A549 (cell line): ENCODE results near the gene AKR1A1. TPM values are rescaled to one million over a fixed set of nuclear protein-coding genes. Genes with fewer than 3 reads are reported as not detected.

Source experiments
- ATAC-seq, 2 experiments: fragments of 200-7000 bp in 1 of 2; fragments of >200 bp in 1 of 2; cut with Nextera tagmentation in 1 of 2; cut with Tn5 transposase in 1 of 2; 3 replicates each; pipeline versions ENCODE4 v1.8.0 to v1.9.1; 2018 to 2020; ENCODE audit warnings: mild to moderate bottlenecking in 1 of 2, moderate library complexity in 1 of 2
- CTCF ChIA-PET: fragments of 300-600 bp; sonication (Branson Sonifier 250); formaldehyde crosslinking; extraction: SDS; loops from one replicate; lab custom pipeline; 2021; ENCODE audit warnings: antibody characterized with exemption, inconsistent platforms; lab: Yijun Ruan, JAX
- POLR2A ChIA-PET: fragments of 350-600 bp; formaldehyde crosslinking; extraction: SDS; loops from one replicate; lab custom pipeline; 2021; ENCODE audit warnings: antibody characterized with exemption, inconsistent platforms; lab: Yijun Ruan, JAX
- DNase-seq, 2 experiments: peaks; one replicate each; pipeline versions ENCODE4 v3.0.0 to v3.0.0-alpha.2; 2011 to 2016; ENCODE audit warnings: low read depth in 1 of 2, low spot score in 1 of 2
- FAIRE-seq: peaks from 2 replicates; lab custom pipeline; 2011; peaks lifted over from hg19 to GRCh38; lab: Jason Lieb, UNC
- H3K27ac ChIP-seq, 2 experiments: fragments of >200 bp; sonication (Bioruptor Twin); formaldehyde crosslinking; 3 replicates each; pipeline ENCODE4 v1.5.1; 2016 to 2017
- H3K4me1 ChIP-seq: fragments of >200 bp; sonication (Bioruptor Twin); formaldehyde crosslinking; 3 replicates; pipeline ENCODE4 v1.6.1; 2016
- H3K4me2 ChIP-seq: fragments of >200 bp; sonication (Bioruptor Twin); formaldehyde crosslinking; 3 replicates; pipeline ENCODE4 v1.6.1; 2016
- H3K4me3 ChIP-seq: fragments of >200 bp; sonication (Bioruptor Twin); formaldehyde crosslinking; 3 replicates; pipeline ENCODE4 v1.5.1; 2016
- H3K9me3 ChIP-seq: fragments of >200 bp; sonication (Bioruptor Twin); formaldehyde crosslinking; 3 replicates; pipeline ENCODE4 v1.6.1; 2016
- BHLHE40 ChIP-seq: IDR thresholded peaks from 2 replicates; pipeline ENCODE4 v1.6.1; 2012; ENCODE audit warnings: low read depth, low read length, inconsistent platforms
- CBX2 ChIP-seq: fragments of 200-600 bp; sonication (generic); IDR thresholded peaks from 2 replicates; pipeline ENCODE4 v1.6.1; 2016; ENCODE audit warnings: low read depth, mild to moderate bottlenecking, borderline replicate concordance
- CBX8 ChIP-seq: fragments of 200-600 bp; sonication (generic); IDR thresholded peaks from 2 replicates; pipeline ENCODE4 v1.6.1; 2016
- CEBPB ChIP-seq, 2 experiments: fragments of >200 bp in 1 of 2; sonication (Bioruptor Twin) in 1 of 2; formaldehyde crosslinking in 1 of 2; IDR thresholded peaks; 2 replicates each; pipeline ENCODE4 v1.6.1; 2012 to 2016
- CHD4 ChIP-seq: fragments of 200-600 bp; sonication (generic); IDR thresholded peaks from 2 replicates; pipeline ENCODE4 v1.6.1; 2016; ENCODE audit warnings: antibody characterized with exemption, mild to moderate bottlenecking, borderline replicate concordance
- EHF ChIP-seq: fragments of 250-450 bp; sonication (Bioruptor Pico); IDR thresholded peaks from 2 replicates; pipeline ENCODE4 v1.5.0; 2020; ENCODE audit warnings: mild to moderate bottlenecking
- EHMT2 ChIP-seq: fragments of 200-600 bp; sonication (generic); IDR thresholded peaks from 2 replicates; pipeline ENCODE4 v1.6.1; 2016; ENCODE audit warnings: antibody characterized with exemption, low read depth, mild to moderate bottlenecking, moderate library complexity
- EP300 ChIP-seq, 2 experiments: fragments of >200 bp; sonication (Bioruptor Twin); formaldehyde crosslinking; IDR thresholded peaks; 2 replicates in 1 of 2; 3 replicates in 1 of 2; pipeline ENCODE4 v1.6.1; 2016 to 2017
- ESRRA ChIP-seq: fragments of 150-350 bp; IDR thresholded peaks from 2 replicates; pipeline ENCODE4 v1.6.1; 2014; ENCODE audit warnings: mild to moderate bottlenecking, low read length, borderline replicate concordance
- GATA3 ChIP-seq: IDR thresholded peaks from 2 replicates; pipeline ENCODE4 v1.6.1; 2012; ENCODE audit warnings: borderline replicate concordance
- HES2 ChIP-seq: fragments of >200 bp; sonication (Bioruptor Twin); formaldehyde crosslinking; IDR thresholded peaks from 2 replicates; pipeline ENCODE4 v1.6.1; 2016
- HOXA7 ChIP-seq: fragments of 250-450 bp; sonication (Bioruptor Pico); IDR thresholded peaks from 2 replicates; pipeline ENCODE4 v1.5.0; 2020; ENCODE audit warnings: mild to moderate bottlenecking, moderate library complexity
- KDM5A ChIP-seq: fragments of 200-600 bp; sonication (generic); IDR thresholded peaks from 2 replicates; pipeline ENCODE4 v1.6.1; 2016; ENCODE audit warnings: antibody characterized with exemption, mild to moderate bottlenecking
- MAZ ChIP-seq: fragments of 150-350 bp; IDR thresholded peaks from 2 replicates; pipeline ENCODE4 v1.6.1; 2014; ENCODE audit warnings: antibody characterized with exemption, low read depth, low read length, borderline replicate concordance
- MYC ChIP-seq: IDR thresholded peaks from 2 replicates; pipeline ENCODE4 v1.6.1; 2012; ENCODE audit warnings: mild to moderate bottlenecking, inconsistent platforms, low read length, improper control_type of control experiment, borderline replicate concordance
- NR3C1 ChIP-seq: fragments of >200 bp; sonication (Bioruptor Twin); formaldehyde crosslinking; IDR thresholded peaks from 3 replicates; pipeline ENCODE4 v1.6.1; 2017
- PHF8 ChIP-seq: fragments of 200-600 bp; sonication (generic); IDR thresholded peaks from 2 replicates; pipeline ENCODE4 v1.6.1; 2016; ENCODE audit warnings: low read depth, mild to moderate bottlenecking, antibody characterized with exemption, moderate library complexity, borderline replicate concordance
- RARB ChIP-seq: fragments of 250-450 bp; sonication (Bioruptor Pico); IDR thresholded peaks from 2 replicates; pipeline ENCODE4 v1.8.0; 2021; ENCODE audit warnings: mild to moderate bottlenecking, moderate library complexity
- RCOR1 ChIP-seq: fragments of 150-350 bp; IDR thresholded peaks from 2 replicates; pipeline ENCODE4 v1.6.1; 2014; ENCODE audit warnings: antibody characterized with exemption, low read length, low read depth
- TFCP2L1 ChIP-seq: fragments of 250-450 bp; sonication (Bioruptor Pico); IDR thresholded peaks from 2 replicates; pipeline ENCODE4 v1.5.0; 2021; ENCODE audit warnings: mild to moderate bottlenecking
- ZC3H11A ChIP-seq: fragments of 450-650 bp; IDR thresholded peaks from 2 replicates; pipeline ENCODE4 v1.6.1; 2014; ENCODE audit warnings: antibody characterized with exemption, mild to moderate bottlenecking
- ZNF302 ChIP-seq: fragments of 250-450 bp; sonication (Bioruptor Pico); IDR thresholded peaks from 2 replicates; pipeline ENCODE4 v1.9.0; 2021; ENCODE audit warnings: inconsistent platforms, mild to moderate bottlenecking, moderate library complexity
- ZSCAN20 ChIP-seq: fragments of 250-450 bp; sonication (Bioruptor Pico); IDR thresholded peaks from 2 replicates; pipeline ENCODE4 v1.8.0; 2022; ENCODE audit warnings: mild to moderate bottlenecking, moderate library complexity
- WGBS: methylation state at CpG from one replicate; pipeline ENCODE4 v1.1.6; 2017; ENCODE audit errors: missing lambda C conversion rate; 5-methylcytosine and 5-hydroxymethylcytosine counted together
- polyA plus RNA-seq, 4 experiments: library from polyadenylated mRNA; depleted of rRNA in 3 of 4; stranded (reverse); fragments of >200 nt; fragmentation: RNase III in 1 of 4; extraction: RNeasy Plus Mini Kit Qiagen cat#74134 plus additional on column Dnase treatment in 1 of 4; gene quantifications; 2 replicates in 3 of 4; 3 replicates in 1 of 4; pipeline ENCODE4 v1.2.3, GENCODE V29; 2011 to 2017
- TF ChIP-seq, protein P1 (sequence below): fragments of 200-600 bp; sonication (generic); IDR thresholded peaks from 2 replicates; pipeline ENCODE4 v1.6.1; 2016; ENCODE audit warnings: antibody characterized with exemption, mild to moderate bottlenecking, moderate library complexity
- TF ChIP-seq, protein P2 (sequence below): IDR thresholded peaks from 2 replicates; pipeline ENCODE4 v1.6.1; 2012
- TF ChIP-seq, protein P3 (sequence below): fragments of 250-450 bp; sonication (Bioruptor Pico); IDR thresholded peaks from 2 replicates; pipeline ENCODE4 v1.5.0; 2021; ENCODE audit warnings: mild to moderate bottlenecking, moderate library complexity, borderline replicate concordance
- TF ChIP-seq, protein P4 (sequence below): IDR thresholded peaks from 2 replicates; pipeline ENCODE4 v1.6.1; 2012; ENCODE audit warnings: low read depth, borderline replicate concordance

The AKR1A1 gene
- polyA plus RNA-seq, 2 of the 4 experiments (the other 2 are of a cell fraction) = 89.0 to 110 TPM

GRCh38 chr1:45612941-45613579, 62.4 kb downstream of the AKR1A1 start (continued):
- TF ChIP-seq, protein P1, sequence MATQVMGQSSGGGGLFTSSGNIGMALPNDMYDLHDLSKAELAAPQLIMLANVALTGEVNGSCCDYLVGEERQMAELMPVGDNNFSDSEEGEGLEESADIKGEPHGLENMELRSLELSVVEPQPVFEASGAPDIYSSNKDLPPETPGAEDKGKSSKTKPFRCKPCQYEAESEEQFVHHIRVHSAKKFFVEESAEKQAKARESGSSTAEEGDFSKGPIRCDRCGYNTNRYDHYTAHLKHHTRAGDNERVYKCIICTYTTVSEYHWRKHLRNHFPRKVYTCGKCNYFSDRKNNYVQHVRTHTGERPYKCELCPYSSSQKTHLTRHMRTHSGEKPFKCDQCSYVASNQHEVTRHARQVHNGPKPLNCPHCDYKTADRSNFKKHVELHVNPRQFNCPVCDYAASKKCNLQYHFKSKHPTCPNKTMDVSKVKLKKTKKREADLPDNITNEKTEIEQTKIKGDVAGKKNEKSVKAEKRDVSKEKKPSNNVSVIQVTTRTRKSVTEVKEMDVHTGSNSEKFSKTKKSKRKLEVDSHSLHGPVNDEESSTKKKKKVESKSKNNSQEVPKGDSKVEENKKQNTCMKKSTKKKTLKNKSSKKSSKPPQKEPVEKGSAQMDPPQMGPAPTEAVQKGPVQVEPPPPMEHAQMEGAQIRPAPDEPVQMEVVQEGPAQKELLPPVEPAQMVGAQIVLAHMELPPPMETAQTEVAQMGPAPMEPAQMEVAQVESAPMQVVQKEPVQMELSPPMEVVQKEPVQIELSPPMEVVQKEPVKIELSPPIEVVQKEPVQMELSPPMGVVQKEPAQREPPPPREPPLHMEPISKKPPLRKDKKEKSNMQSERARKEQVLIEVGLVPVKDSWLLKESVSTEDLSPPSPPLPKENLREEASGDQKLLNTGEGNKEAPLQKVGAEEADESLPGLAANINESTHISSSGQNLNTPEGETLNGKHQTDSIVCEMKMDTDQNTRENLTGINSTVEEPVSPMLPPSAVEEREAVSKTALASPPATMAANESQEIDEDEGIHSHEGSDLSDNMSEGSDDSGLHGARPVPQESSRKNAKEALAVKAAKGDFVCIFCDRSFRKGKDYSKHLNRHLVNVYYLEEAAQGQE = no peak
- TF ChIP-seq, protein P2, sequence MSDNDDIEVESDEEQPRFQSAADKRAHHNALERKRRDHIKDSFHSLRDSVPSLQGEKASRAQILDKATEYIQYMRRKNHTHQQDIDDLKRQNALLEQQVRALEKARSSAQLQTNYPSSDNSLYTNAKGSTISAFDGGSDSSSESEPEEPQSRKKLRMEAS = no peak
- TF ChIP-seq TFCP2L1 = no peak
- TF ChIP-seq PHF8 = no peak
- no peak for TF ChIP-seq CEBPB (IDR thresholded peaks at IDR 0.05)
- TF ChIP-seq KDM5A = no peak
- TF ChIP-seq, protein P3, sequence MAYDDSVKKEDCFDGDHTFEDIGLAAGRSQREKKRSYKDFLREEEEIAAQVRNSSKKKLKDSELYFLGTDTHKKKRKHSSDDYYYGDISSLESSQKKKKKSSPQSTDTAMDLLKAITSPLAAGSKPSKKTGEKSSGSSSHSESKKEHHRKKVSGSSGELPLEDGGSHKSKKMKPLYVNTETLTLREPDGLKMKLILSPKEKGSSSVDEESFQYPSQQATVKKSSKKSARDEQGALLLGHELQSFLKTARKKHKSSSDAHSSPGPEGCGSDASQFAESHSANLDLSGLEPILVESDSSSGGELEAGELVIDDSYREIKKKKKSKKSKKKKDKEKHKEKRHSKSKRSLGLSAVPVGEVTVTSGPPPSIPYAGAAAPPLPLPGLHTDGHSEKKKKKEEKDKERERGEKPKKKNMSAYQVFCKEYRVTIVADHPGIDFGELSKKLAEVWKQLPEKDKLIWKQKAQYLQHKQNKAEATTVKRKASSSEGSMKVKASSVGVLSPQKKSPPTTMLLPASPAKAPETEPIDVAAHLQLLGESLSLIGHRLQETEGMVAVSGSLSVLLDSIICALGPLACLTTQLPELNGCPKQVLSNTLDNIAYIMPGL (CRISPR knock-in tag) = no peak
- TF ChIP-seq EHF = no peak
- TF ChIP-seq MYC = no peak

DNA sequence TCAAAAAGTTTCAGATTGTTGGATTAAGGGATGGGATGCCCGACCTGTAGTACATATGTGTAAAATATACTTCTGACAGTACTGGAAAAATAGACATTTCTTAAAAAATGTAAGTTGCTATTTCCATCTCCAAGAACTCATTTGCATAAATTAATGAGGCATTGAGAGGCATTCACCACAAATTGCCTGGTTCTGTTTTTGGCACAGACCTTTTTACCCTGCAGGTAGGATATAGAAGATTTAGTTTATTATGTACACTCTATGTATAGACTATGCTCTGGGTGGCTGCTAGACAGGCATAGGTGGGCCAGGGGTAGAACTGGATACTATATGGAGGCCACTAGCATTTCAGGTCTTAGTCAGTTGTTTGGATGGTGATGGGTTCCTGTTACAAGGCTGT, 65.3 kb downstream of the AKR1A1 start:
- no peak for TF ChIP-seq RCOR1
- no peak for TF ChIP-seq RARB (CRISPR knock-in tag)
- TF ChIP-seq, protein P3 (CRISPR knock-in tag) = no peak
- TF ChIP-seq NR3C1 = no peak
- TF ChIP-seq, protein P2 = no peak
- TF ChIP-seq ESRRA = no peak
- no peak for TF ChIP-seq GATA3
- TF ChIP-seq PHF8 = no peak
- Histone ChIP-seq H3K27ac (no peak overlapping the region), H3K4me1 (no peaks in the 10 kb centered on the region), H3K4me3 (no peak overlapping the region), H3K9me3 (no peaks in the 10 kb centered on the region), H3K4me2 (no peak overlapping the region)
- ATAC-seq = no peak
- no peak for DNase-seq
- CTCF ChIA-PET = no interaction called here
- no peak for FAIRE-seq
- 100% methylated on average over 1 of the region's 1 CpG for WGBS
- POLR2A ChIA-PET = no interaction called here

DNA sequence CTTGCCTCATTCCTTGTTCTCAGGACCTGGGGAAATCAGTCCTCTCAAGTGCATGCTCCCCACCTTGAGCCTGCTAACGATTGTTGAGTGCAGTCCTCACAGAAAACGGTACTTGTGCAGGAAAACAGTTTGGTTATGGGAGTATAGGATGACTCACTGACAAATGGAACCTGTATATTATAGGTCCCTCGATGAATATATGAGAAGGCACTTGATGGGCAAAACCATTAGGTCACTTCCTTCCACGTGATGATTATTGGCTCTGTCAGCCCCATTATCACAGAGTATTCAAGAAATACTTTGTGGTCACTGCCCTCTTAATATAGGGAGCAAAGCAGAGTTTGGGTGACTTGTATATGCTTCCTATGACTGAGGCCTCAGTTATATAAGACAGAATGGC, 67.0 kb downstream of the AKR1A1 start:
- TF ChIP-seq ZC3H11A = no peak
- TF ChIP-seq HOXA7 (CRISPR knock-in tag) = no peak
- no peak for TF ChIP-seq EP300 (IDR thresholded peaks at IDR 0.05)
- TF ChIP-seq CBX2 = no peak
- TF ChIP-seq CEBPB (IDR thresholded peaks at IDR 0.05) = no peak
- TF ChIP-seq ZNF302 (CRISPR knock-in tag) = no peak
- TF ChIP-seq EHF = no peak
- TF ChIP-seq TFCP2L1 = no peak
- TF ChIP-seq HES2 = no peak
- TF ChIP-seq PHF8 = no peak
- TF ChIP-seq EHMT2 = no peak
- TF ChIP-seq CHD4 = no peak
- TF ChIP-seq MAZ = no peak
- TF ChIP-seq GATA3 = no peak
- no peak for TF ChIP-seq CBX8
- no peak for TF ChIP-seq BHLHE40
- TF ChIP-seq, protein P4, sequence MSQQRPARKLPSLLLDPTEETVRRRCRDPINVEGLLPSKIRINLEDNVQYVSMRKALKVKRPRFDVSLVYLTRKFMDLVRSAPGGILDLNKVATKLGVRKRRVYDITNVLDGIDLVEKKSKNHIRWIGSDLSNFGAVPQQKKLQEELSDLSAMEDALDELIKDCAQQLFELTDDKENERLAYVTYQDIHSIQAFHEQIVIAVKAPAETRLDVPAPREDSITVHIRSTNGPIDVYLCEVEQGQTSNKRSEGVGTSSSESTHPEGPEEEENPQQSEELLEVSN = no peak
- no peak for TF ChIP-seq ZSCAN20
- Histone ChIP-seq H3K4me1 (no peaks in the 10 kb centered on the region), H3K4me3 (no peak overlapping the region), H3K9me3 (no peaks in the 10 kb centered on the region), H3K4me2 (no peak overlapping the region), H3K27ac (no peak overlapping the region)
- ATAC-seq (no peak), DNase-seq (no peak), FAIRE-seq (no peak)
- WGBS = 63% methylated on average over 4 of the region's 4 CpGs
- CTCF ChIA-PET = no interaction called here
- POLR2A ChIA-PET = no interaction called here
